ENCODE results near the gene CIZ1.
"Not testable (repeated sequence)": the region's sequence is repeated elsewhere in the genome, so short reads cannot be mapped to it uniquely, and the experiment has no call there.

The CIZ1 gene

GRCh38 chr9:128145951-128146351 is 45.4 kb downstream of the CIZ1 start:
- TF ChIP-seq ZNF274 (IDR thresholded peaks at IDR 0.05; ENCODE audit: low read depth, low read length) = no peak
- no peak overlapping the region for H3K4me3 ChIP-seq (ENCODE audit: low read length)

- TF ChIP-seq ZNF274 (IDR thresholded peaks at IDR 0.05; ENCODE audit: low read depth, low read length) = no peak
- H3K4me3 ChIP-seq (ENCODE audit: low read length) = no peak overlapping the region
Measured at GRCh38 chr9:128145536-128145935, 45.8 kb downstream of the CIZ1 start.

- no peak overlapping the region for H3K4me3 ChIP-seq (ENCODE audit: low read length)
- no peak for TF ChIP-seq ZNF274 (IDR thresholded peaks at IDR 0.05; ENCODE audit: low read depth, low read length)
Measured at GRCh38 chr9:128144239-128145181, 46.9 kb downstream of the CIZ1 start.

- TF ChIP-seq ZNF274 (IDR thresholded peaks at IDR 0.05; ENCODE audit: low read depth, low read length) = no peak
- H3K4me3 ChIP-seq (ENCODE audit: low read length) = no peak overlapping the region
Measured at GRCh38 chr9:128143525-128144238, 47.7 kb downstream of the CIZ1 start.

- no peak for TF ChIP-seq ZNF274 (IDR thresholded peaks at IDR 0.05; ENCODE audit: low read depth, low read length)
Measured at GRCh38 chr9:128142596-128142995, 48.8 kb downstream of the CIZ1 start.

GRCh38 chr9:128142061-128142460 is 49.3 kb downstream of the CIZ1 start:
- no peak for TF ChIP-seq ZNF274 (IDR thresholded peaks at IDR 0.05; ENCODE audit: low read depth, low read length)
- no peak overlapping the region for H3K4me3 ChIP-seq (ENCODE audit: low read length)

More at GRCh38 chr9:128142596-128142995, 48.8 kb downstream of the CIZ1 start:
- no peak overlapping the region for H3K4me3 ChIP-seq (ENCODE audit: low read length)

GRCh38 chr9:128141604-128142003 is 49.8 kb downstream of the CIZ1 start:
- no peak for TF ChIP-seq ZNF274 (IDR thresholded peaks at IDR 0.05; ENCODE audit: low read depth, low read length)
- H3K4me3 ChIP-seq (ENCODE audit: low read length) = no peak overlapping the region

GRCh38 chr9:128139621-128140020 is 51.8 kb downstream of the CIZ1 start:
- TF ChIP-seq ZNF274 (IDR thresholded peaks at IDR 0.05; ENCODE audit: low read depth, low read length) = no peak
- H3K4me3 ChIP-seq (ENCODE audit: low read length) = no peak overlapping the region

GRCh38 chr9:128138001-128138400 is 53.4 kb downstream of the CIZ1 start:
- TF ChIP-seq ZNF274 (IDR thresholded peaks at IDR 0.05; ENCODE audit: low read depth, low read length) = no peak
- no peak overlapping the region for H3K4me3 ChIP-seq (ENCODE audit: low read length)

- no peak for TF ChIP-seq ZNF274 (IDR thresholded peaks at IDR 0.05; ENCODE audit: low read depth, low read length)
Measured at GRCh38 chr9:128136816-128137793, 54.3 kb downstream of the CIZ1 start.

GRCh38 chr9:128135561-128135960 is 55.8 kb downstream of the CIZ1 start:
- H3K4me3 ChIP-seq (ENCODE audit: low read length) = not testable (repeated sequence)

More at GRCh38 chr9:128136816-128137793, 54.3 kb downstream of the CIZ1 start:
- no peak overlapping the region for H3K4me3 ChIP-seq (ENCODE audit: low read length)

- not testable (repeated sequence) for H3K4me3 ChIP-seq (ENCODE audit: low read length)
Measured at GRCh38 chr9:128132139-128132538, 59.2 kb downstream of the CIZ1 start.

GRCh38 chr9:128131346-128131745 is 60.0 kb downstream of the CIZ1 start:
- not testable (repeated sequence) for H3K4me3 ChIP-seq (ENCODE audit: low read length)

GRCh38 chr9:128130651-128131050 is 60.7 kb downstream of the CIZ1 start:
- not testable (repeated sequence) for H3K4me3 ChIP-seq (ENCODE audit: low read length)

- H3K4me3 ChIP-seq (ENCODE audit: low read length) = not testable (repeated sequence)
Measured at GRCh38 chr9:128129976-128130590, 61.3 kb downstream of the CIZ1 start.
